Measurements from ENCODE around the gene FOXP1. TPM values are rescaled to one million over a fixed set of nuclear protein-coding genes. Genes with fewer than 3 reads are reported as not detected.

The FOXP1 gene
- total and polyA plus RNA-seq, 2 donors from 2014 or later, result 6.7 to 87.2 TPM

DNA sequence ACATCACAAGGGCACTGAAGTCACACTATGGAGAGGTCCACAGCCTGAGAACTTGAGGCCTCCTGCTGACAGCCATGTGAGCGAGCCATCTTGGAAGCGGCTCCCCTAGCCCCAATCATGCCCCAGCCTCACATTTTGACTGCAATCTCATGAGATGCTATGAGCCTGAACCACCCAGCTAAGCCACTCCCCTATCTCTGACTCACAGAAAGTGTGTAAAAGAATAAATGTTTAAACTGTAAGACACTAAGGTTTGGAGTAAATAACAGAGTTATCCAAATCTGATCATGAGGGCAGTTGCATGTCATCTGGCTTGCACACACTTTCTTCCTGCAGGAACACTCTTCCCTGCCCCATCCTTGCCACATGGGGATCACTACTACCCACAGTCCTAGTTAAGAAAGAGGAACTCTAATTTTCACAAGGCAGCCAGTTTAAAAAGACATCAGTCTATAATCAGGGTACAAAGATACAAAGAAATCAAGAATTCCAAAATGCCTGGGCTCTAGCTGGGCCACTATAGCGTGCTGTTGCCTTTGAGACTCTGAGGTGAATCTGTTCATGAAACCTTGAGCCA is 494.2 kb downstream of the FOXP1 start:
- no peak for FAIRE-seq
- no peak overlapping the region for H3K9ac ChIP-seq (ENCODE audit: low read length in 3 of 3)
- peaks cover 0 to 5% (median 0%) of the 10 kb centered on the region in 3 donors for H3K4me1 ChIP-seq (ENCODE audit: control insufficient read depth in 2 of 3, insufficient read depth in 2 of 3, low read depth in 1 of 3, low read length in 3 of 3)
- H3K36me3 ChIP-seq (ENCODE audit: control insufficient read depth in 2 of 3, insufficient read depth in 3 of 3, low read length in 3 of 3), result no peaks in the 10 kb centered on the region
- H3K27ac ChIP-seq (ENCODE audit: low read depth in 2 of 2, low read length in 2 of 2), result no peak overlapping the region
- intact Hi-C loops (cut with DNase I), result no loop called here
- H3K27me3 ChIP-seq (ENCODE audit: control insufficient read depth, insufficient read depth, low read length), result no peaks in the 10 kb centered on the region
- H3K4me3 ChIP-seq (ENCODE audit: low read length in 3 of 3), result no peak overlapping the region
- no peak for TF ChIP-seq CTCF (IDR thresholded peaks at IDR 0.05; ENCODE audit: borderline replicate concordance, extremely low read depth, insufficient read depth)
- no peak for DNase-seq
- no peaks in the 10 kb centered on the region for H3K9me3 ChIP-seq (ENCODE audit: control insufficient read depth in 2 of 3, insufficient read depth in 1 of 3, low read length in 3 of 3)

GRCh38 chr3:71088742-71089141 is 494.8 kb downstream of the FOXP1 start:
- DNase-seq, result no peak
- Histone ChIP-seq H3K4me1 (ENCODE audit: control insufficient read depth in 2 of 3, insufficient read depth in 2 of 3, low read depth in 1 of 3, low read length in 3 of 3) (peaks cover 0 to 5% (median 0%) of the 10 kb centered on the region in 3 donors), H3K9me3 (ENCODE audit: control insufficient read depth in 2 of 3, insufficient read depth in 1 of 3, low read length in 3 of 3) (no peaks in the 10 kb centered on the region), H3K9ac (ENCODE audit: low read length in 3 of 3) (no peak overlapping the region), H3K27me3 (ENCODE audit: control insufficient read depth, insufficient read depth, low read length) (no peaks in the 10 kb centered on the region), H3K4me3 (ENCODE audit: low read length in 3 of 3) (no peak overlapping the region), H3K27ac (ENCODE audit: low read depth in 2 of 2, low read length in 2 of 2) (no peak overlapping the region), H3K36me3 (ENCODE audit: control insufficient read depth in 2 of 3, insufficient read depth in 3 of 3, low read length in 3 of 3) (no peaks in the 10 kb centered on the region)
- intact Hi-C loops (cut with DNase I), result no loop called here
- no peak for FAIRE-seq
- TF ChIP-seq CTCF (IDR thresholded peaks at IDR 0.05; ENCODE audit: borderline replicate concordance, extremely low read depth, insufficient read depth), result no peak

DNA sequence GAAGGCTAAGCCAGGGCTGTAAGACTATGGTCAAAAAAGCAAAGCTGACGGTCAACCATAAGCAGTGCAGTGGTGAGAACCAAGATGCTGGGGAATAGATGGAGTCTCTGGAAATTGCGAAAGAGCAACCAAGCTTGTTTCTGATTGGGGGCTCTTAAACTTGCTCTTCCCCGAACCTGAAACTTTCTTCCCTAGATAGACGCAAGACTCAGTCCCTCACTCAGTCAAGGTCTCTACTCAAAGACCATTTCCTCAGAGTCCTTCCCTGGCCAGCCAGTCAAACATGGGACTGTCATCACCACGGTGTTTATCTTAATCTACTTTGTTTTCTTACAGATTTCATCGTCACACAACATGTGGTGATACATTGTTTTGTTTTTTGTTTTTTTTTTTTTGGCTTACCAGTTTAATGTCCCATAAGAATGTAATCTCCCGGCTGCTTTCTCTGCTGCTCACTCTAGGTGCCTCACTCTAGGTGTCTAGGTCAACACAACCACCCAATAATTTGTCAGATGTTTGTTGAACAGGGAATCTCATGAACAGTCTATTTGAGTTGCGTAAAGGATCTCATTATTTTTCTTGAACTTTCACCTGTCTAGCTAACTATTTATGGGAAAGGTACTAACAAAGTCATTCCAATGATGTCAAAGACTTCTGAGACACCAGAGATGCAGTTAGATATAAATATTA is 495.4 kb downstream of the FOXP1 start:
- no peak overlapping the region for H3K4me3 ChIP-seq (ENCODE audit: low read length in 3 of 3)
- no peaks in the 10 kb centered on the region for H3K9me3 ChIP-seq (ENCODE audit: control insufficient read depth in 2 of 3, insufficient read depth in 1 of 3, low read length in 3 of 3)
- TF ChIP-seq CTCF (IDR thresholded peaks at IDR 0.05; ENCODE audit: borderline replicate concordance, extremely low read depth, insufficient read depth), result no peak
- intact Hi-C loops (cut with DNase I), result no loop called here
- DNase-seq (no peak), FAIRE-seq (no peak)
- no peaks in the 10 kb centered on the region for H3K27me3 ChIP-seq (ENCODE audit: control insufficient read depth, insufficient read depth, low read length)
- H3K27ac ChIP-seq (ENCODE audit: low read depth in 2 of 2, low read length in 2 of 2), result no peak overlapping the region
- no peaks in the 10 kb centered on the region for H3K36me3 ChIP-seq (ENCODE audit: control insufficient read depth in 2 of 3, insufficient read depth in 3 of 3, low read length in 3 of 3)
- no peak overlapping the region for H3K9ac ChIP-seq (ENCODE audit: low read length in 3 of 3)
- peaks cover 0 to 5% (median 0%) of the 10 kb centered on the region in 3 donors for H3K4me1 ChIP-seq (ENCODE audit: control insufficient read depth in 2 of 3, insufficient read depth in 2 of 3, low read depth in 1 of 3, low read length in 3 of 3)
